ENCODE data around the gene AGAP1. TPM values are rescaled to one million over a fixed set of nuclear protein-coding genes. Genes with fewer than 3 reads are reported as not detected.

AGAP1 gene
- total RNA-seq, 1 donor from 2014 or later, result 21.1 TPM

GRCh38 chr2:235679471-235679870 lies 185.6 kb downstream of the AGAP1 start:
- H3K4me3 ChIP-seq, result no peak overlapping the region
- peaks cover 2% of the 10 kb centered on the region for H3K4me1 ChIP-seq
- H3K36me3 ChIP-seq, result no peaks in the 10 kb centered on the region
- H3K27me3 ChIP-seq, result no peaks in the 10 kb centered on the region
- no peak for DNase-seq (ENCODE audit: extremely low spot score in 2 of 2)
- TF ChIP-seq POLR2A (IDR thresholded peaks at IDR 0.05) (no peak), POLR2AphosphoS5 (IDR thresholded peaks at IDR 0.05; ENCODE audit: insufficient read depth in 1 of 2, low read depth in 1 of 2) (no peak), CTCF (IDR thresholded peaks at IDR 0.05) (no peak)
- no peak overlapping the region for H3K27ac ChIP-seq
- no peaks in the 10 kb centered on the region for H3K9me3 ChIP-seq
- intact Hi-C loops (cut with DNase I), result no loop called here

GRCh38 chr2:235685024-235685721 lies 191.3 kb downstream of the AGAP1 start:
- Histone ChIP-seq H3K4me3 (no peak overlapping the region), H3K36me3 (no peaks in the 10 kb centered on the region), H3K4me1 (peaks cover 19% of the 10 kb centered on the region), H3K9me3 (peaks cover 3% of the 10 kb centered on the region), H3K27ac (no peak overlapping the region), H3K27me3 (no peaks in the 10 kb centered on the region)
- intact Hi-C loops (cut with DNase I), result no loop called here
- DNase-seq (ENCODE audit: extremely low spot score in 2 of 2), result no peak
- TF ChIP-seq POLR2A (IDR thresholded peaks at IDR 0.05) (no peak), CTCF (IDR thresholded peaks at IDR 0.05) (no peak), POLR2AphosphoS5 (IDR thresholded peaks at IDR 0.05; ENCODE audit: insufficient read depth in 1 of 2, low read depth in 1 of 2) (no peak)

- H3K4me1 ChIP-seq, result peaks cover 24% of the 10 kb centered on the region
Measured at GRCh38 chr2:235688511-235689426, 194.9 kb downstream of the AGAP1 start.

GRCh38 chr2:235689427-235689853 lies 195.6 kb downstream of the AGAP1 start:
- H3K27ac ChIP-seq, result no peak overlapping the region
- peaks cover 23% of the 10 kb centered on the region for H3K4me1 ChIP-seq
- no peak for TF ChIP-seq POLR2A (IDR thresholded peaks at IDR 0.05)
- TF ChIP-seq POLR2AphosphoS5 (IDR thresholded peaks at IDR 0.05; ENCODE audit: insufficient read depth in 1 of 2, low read depth in 1 of 2), result no peak
- TF ChIP-seq CTCF (IDR thresholded peaks at IDR 0.05), result no peak

More at GRCh38 chr2:235688511-235689426, 194.9 kb downstream of the AGAP1 start:
- Histone ChIP-seq H3K9me3 (peaks cover 3% of the 10 kb centered on the region), H3K4me3 (no peak overlapping the region), H3K27me3 (no peaks in the 10 kb centered on the region), H3K36me3 (no peaks in the 10 kb centered on the region), H3K27ac (no peak overlapping the region)
- no peak for DNase-seq (ENCODE audit: extremely low spot score in 2 of 2)
- intact Hi-C loops (cut with DNase I), result no loop called here
- no peak for TF ChIP-seq CTCF (IDR thresholded peaks at IDR 0.05)
- no peak for TF ChIP-seq POLR2A (IDR thresholded peaks at IDR 0.05)
- no peak for TF ChIP-seq POLR2AphosphoS5 (IDR thresholded peaks at IDR 0.05; ENCODE audit: insufficient read depth in 1 of 2, low read depth in 1 of 2)

More at GRCh38 chr2:235689427-235689853, 195.6 kb downstream of the AGAP1 start:
- DNase-seq (ENCODE audit: extremely low spot score in 2 of 2), result no peak
- intact Hi-C loops (cut with DNase I), result no loop called here
- Histone ChIP-seq H3K4me3 (no peak overlapping the region), H3K27me3 (no peaks in the 10 kb centered on the region), H3K36me3 (no peaks in the 10 kb centered on the region), H3K9me3 (peaks cover 3% of the 10 kb centered on the region)

All from vagina (tissue), 2 donors.